Neural progenitor cell (in vitro differentiated cells): Measurements from ENCODE around the gene YKT6. TPM values are rescaled to one million over a fixed set of nuclear protein-coding genes. Genes with fewer than 3 reads are reported as not detected.
A peak's percentile ranks its signal among the peaks of the same experiment; 100 is the strongest.

Experiments
- DNase-seq: peaks from one replicate; pipeline ENCODE4 v3.0.0-alpha.2; 2016; ENCODE audit warnings: low spot score
- H2AFZ ChIP-seq: fragments of 200-600 bp; sonication (generic); replicated peaks from 2 replicates; pipeline ENCODE4 v1.6.1; 2016; ENCODE audit warnings: antibody characterized with exemption
- H3F3A ChIP-seq: fragments of 200-600 bp; sonication (generic); 2 replicates; pipeline ENCODE4 v1.6.1; 2016; ENCODE audit warnings: antibody characterized with exemption, low read depth
- H3K27ac ChIP-seq: fragments of 200-600 bp; sonication (generic); 2 replicates; pipeline ENCODE4 v1.5.1; 2016; ENCODE audit warnings: mild to moderate bottlenecking
- H3K27me3 ChIP-seq: fragments of 200-600 bp; sonication (generic); 2 replicates; pipeline ENCODE4 v1.6.1; 2016; ENCODE audit warnings: mild to moderate bottlenecking, moderate library complexity
- H3K36me3 ChIP-seq: fragments of 200-600 bp; sonication (generic); 2 replicates; pipeline ENCODE4 v1.5.1; 2016
- H3K4me1 ChIP-seq: fragments of 200-600 bp; sonication (generic); 2 replicates; pipeline ENCODE4 v1.6.1; 2016; ENCODE audit warnings: mixed run types
- H3K4me2 ChIP-seq: fragments of 200-600 bp; sonication (generic); 2 replicates; pipeline ENCODE4 v1.6.1; 2016
- H3K4me3 ChIP-seq: fragments of 200-600 bp; sonication (generic); 2 replicates; pipeline ENCODE4 v1.5.1; 2016
- H3K79me2 ChIP-seq: fragments of 200-600 bp; sonication (generic); 2 replicates; pipeline ENCODE4 v1.6.1; 2016; ENCODE audit warnings: low read depth
- H3K9ac ChIP-seq: fragments of 200-600 bp; sonication (generic); 2 replicates; pipeline ENCODE4 v1.6.1; 2016
- H3K9me3 ChIP-seq: fragments of 200-600 bp; sonication (generic); 2 replicates; pipeline ENCODE4 v1.5.1; 2016; ENCODE audit warnings: low read depth
- H4K20me1 ChIP-seq: fragments of 200-600 bp; sonication (generic); 2 replicates; pipeline ENCODE4 v1.6.1; 2016; ENCODE audit warnings: low read depth
- H3K27ac Mint-ChIP-seq: 3 replicates; pipeline ENCODE4 v1.8.0; 2021; ENCODE audit warnings: mixed read lengths
- H3K27me3 Mint-ChIP-seq: 2 replicates; pipeline ENCODE4 v1.8.0; 2022; ENCODE audit warnings: low read depth, mild to moderate bottlenecking, inconsistent platforms, moderate library complexity, mixed read lengths; ENCODE audit not compliant: insufficient read depth
- H3K36me3 Mint-ChIP-seq: 3 replicates; pipeline ENCODE4 v1.8.0; 2021; ENCODE audit warnings: mixed read lengths
- H3K4me1 Mint-ChIP-seq: 3 replicates; pipeline ENCODE4 v1.8.0; 2021; ENCODE audit warnings: mixed read lengths
- H3K4me3 Mint-ChIP-seq: 3 replicates; pipeline ENCODE4 v1.8.0; 2021; ENCODE audit warnings: mild to moderate bottlenecking, moderate library complexity, mixed read lengths
- H3K9me3 Mint-ChIP-seq: 3 replicates; pipeline ENCODE4 v1.8.0; 2020; ENCODE audit warnings: mixed read lengths
- CTCF ChIP-seq: fragments of 200-600 bp; sonication (generic); IDR thresholded peaks from 2 replicates; pipeline ENCODE4 v1.5.1; 2017; ENCODE audit warnings: antibody characterized with exemption, mild to moderate bottlenecking
- EZH2 ChIP-seq: fragments of 200-600 bp; sonication (generic); IDR thresholded peaks from 2 replicates; pipeline ENCODE4 v1.6.1; 2017; ENCODE audit warnings: antibody characterized with exemption, mild to moderate bottlenecking, moderate library complexity
- EZH2phosphoT487 ChIP-seq: fragments of 200-600 bp; sonication (generic); IDR thresholded peaks from 2 replicates; pipeline ENCODE4 v1.6.1; 2017; ENCODE audit warnings: antibody characterized with exemption
- total RNA-seq: library from RNA; depleted of rRNA; stranded (reverse); fragments of >200 nt; gene quantifications from 2 replicates; pipeline ENCODE4 v1.2.3, GENCODE V29; 2015; ENCODE audit warnings: low replicate concordance

YKT6 gene
- total RNA-seq, 1 donor from 2014 or later: 43.8 TPM

- Histone ChIP-seq H3K27me3 (no peaks in the 10 kb centered on the region), H3K9me3 (no peaks in the 10 kb centered on the region), H3K4me1 (no peaks in the 10 kb centered on the region), H3F3A (no peaks in the 10 kb centered on the region), H3K4me2 (no peak overlapping the region), H3K9ac (no peak overlapping the region), H3K79me2 (no peaks in the 10 kb centered on the region), H4K20me1 (no peaks in the 10 kb centered on the region), H3K4me3 (no peak overlapping the region), H3K27ac (no peak overlapping the region), H2AFZ (no peak overlapping the region), H3K36me3 (no peaks in the 10 kb centered on the region)
- Mint-ChIP-seq H3K4me3 (no peak overlapping the region), H3K4me1 (peaks cover 16% of the 10 kb centered on the region), H3K36me3 (no peaks in the 10 kb centered on the region), H3K27ac (no peak overlapping the region), H3K27me3 (peaks cover 11% of the 10 kb centered on the region), H3K9me3 (peaks cover 6% of the 10 kb centered on the region)
- TF ChIP-seq EZH2 (no peak), EZH2phosphoT487 (no peak), CTCF (no peak)
- no peak for DNase-seq
Observed at GRCh38 chr7:44257213-44257612, 56.4 kb downstream of the YKT6 start.

- no peaks in the 10 kb centered on the region for H3F3A ChIP-seq
- H3K9ac ChIP-seq: no peak overlapping the region
- no peak overlapping the region for H2AFZ ChIP-seq
- no peak overlapping the region for H3K27ac ChIP-seq
- no peaks in the 10 kb centered on the region for H3K27me3 ChIP-seq
- no peaks in the 10 kb centered on the region for H4K20me1 ChIP-seq
- H3K27ac Mint-ChIP-seq: peak overlapping the region; percentile 78
- no peak overlapping the region for H3K4me3 ChIP-seq
- peaks cover 11% of the 10 kb centered on the region for H3K27me3 Mint-ChIP-seq
- no peaks in the 10 kb centered on the region for H3K36me3 ChIP-seq
- no peaks in the 10 kb centered on the region for H3K9me3 ChIP-seq
- H3K4me2 ChIP-seq: no peak overlapping the region
- H3K36me3 Mint-ChIP-seq: no peaks in the 10 kb centered on the region
- TF ChIP-seq EZH2phosphoT487: no peak
- no peak for TF ChIP-seq EZH2
- TF ChIP-seq CTCF: no peak
- peaks cover 6% of the 10 kb centered on the region for H3K9me3 Mint-ChIP-seq
- peak overlapping the region; percentile 16 for H3K4me3 Mint-ChIP-seq
- H3K4me1 ChIP-seq: no peaks in the 10 kb centered on the region
- no peaks in the 10 kb centered on the region for H3K79me2 ChIP-seq
- DNase-seq: peak; percentile 40
- H3K4me1 Mint-ChIP-seq: peaks cover 18% of the 10 kb centered on the region
Observed at GRCh38 chr7:44257618-44258422, 57.0 kb downstream of the YKT6 start.

GRCh38 chr7:44258423-44258760 lies 57.6 kb downstream of the YKT6 start:
- no peaks in the 10 kb centered on the region for H3K27me3 ChIP-seq
- no peaks in the 10 kb centered on the region for H3K9me3 ChIP-seq
- no peaks in the 10 kb centered on the region for H3K4me1 ChIP-seq
- H3K9me3 Mint-ChIP-seq: peaks cover 6% of the 10 kb centered on the region
- H3K27ac Mint-ChIP-seq: no peak overlapping the region
- no peak for DNase-seq
- H3K4me3 ChIP-seq: no peak overlapping the region
- H3K4me1 Mint-ChIP-seq: peaks cover 18% of the 10 kb centered on the region
- no peak overlapping the region for H3K9ac ChIP-seq
- H3F3A ChIP-seq: no peaks in the 10 kb centered on the region
- no peaks in the 10 kb centered on the region for H3K79me2 ChIP-seq
- H2AFZ ChIP-seq: no peak overlapping the region
- H3K36me3 Mint-ChIP-seq: no peaks in the 10 kb centered on the region
- H3K27me3 Mint-ChIP-seq: peaks cover 11% of the 10 kb centered on the region
- TF ChIP-seq EZH2: no peak
- TF ChIP-seq CTCF: no peak
- TF ChIP-seq EZH2phosphoT487: no peak
- peak overlapping the region; percentile 16 for H3K4me3 Mint-ChIP-seq
- H3K36me3 ChIP-seq: no peaks in the 10 kb centered on the region
- H3K27ac ChIP-seq: no peak overlapping the region
- H3K4me2 ChIP-seq: no peak overlapping the region
- H4K20me1 ChIP-seq: no peaks in the 10 kb centered on the region
